ENCODE results near the gene U2AF2. TPM values are rescaled to one million over a fixed set of nuclear protein-coding genes. Genes with fewer than 3 reads are reported as not detected.

The U2AF2 gene
- total RNA-seq, 4 donors from 2014 or later = 78.8 to 149 (median 106) TPM

GRCh38 chr19:55695511-55696290, 40.9 kb downstream of the U2AF2 start:
- 85 to 90% methylated on average over 18 to 23 of the region's 23 CpGs for WGBS, 2 donors
- intact Hi-C loops (cut with DNase I; ENCODE audit: low total_unique reads) = no loop called here
- peak in 1 of 2 donors; percentile 72 for DNase-seq (ENCODE audit: low spot score in 2 of 2)
- no peak overlapping the region for H3K4me3 ChIP-seq (ENCODE audit: low read depth, poor library complexity, severe bottlenecking)
- TF ChIP-seq CTCF (IDR thresholded peaks at IDR 0.05) (no peak), POLR2A (IDR thresholded peaks at IDR 0.05) (no peak)

DNA sequence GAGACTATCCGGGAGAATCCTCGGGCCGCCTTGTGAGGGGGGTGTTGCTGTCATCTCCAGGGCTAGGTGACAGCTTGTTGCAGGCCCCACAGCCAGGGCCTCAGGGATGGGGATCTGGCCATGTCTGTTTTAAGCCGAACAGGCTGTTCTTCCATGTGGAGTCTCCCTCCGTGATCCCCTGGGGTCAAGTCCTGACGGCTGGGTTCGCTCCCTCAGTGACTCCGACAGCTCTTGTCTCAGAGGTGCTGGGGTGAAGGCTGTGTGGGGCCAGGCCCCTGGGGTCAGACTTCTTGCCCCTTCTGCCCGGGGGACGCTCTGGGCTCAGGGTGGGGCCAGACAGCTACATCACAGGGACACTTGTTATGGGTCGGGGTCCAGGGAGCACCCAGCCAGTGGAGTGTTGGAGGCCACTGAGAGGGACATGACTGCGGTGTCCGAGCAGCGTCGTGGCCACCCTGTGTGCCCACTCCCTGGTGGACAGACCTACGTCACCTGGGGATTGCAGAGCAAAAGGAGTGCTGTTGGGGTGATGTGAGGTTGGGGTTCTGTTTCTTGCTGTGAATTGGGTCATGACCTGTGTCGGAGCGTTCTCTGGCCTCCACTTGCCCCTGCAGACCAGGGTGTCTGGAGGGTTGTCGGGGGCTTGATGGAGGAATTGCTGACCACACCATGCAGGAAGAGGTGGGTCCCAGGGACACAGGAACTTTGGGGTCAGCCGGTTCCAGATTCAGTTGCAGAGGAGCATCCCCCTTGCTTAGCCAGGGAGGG, 41.6 kb downstream of the U2AF2 start:
- intact Hi-C loops (cut with DNase I; ENCODE audit: low total_unique reads) = no loop called here
- peak in 1 of 2 donors; percentile 64 for DNase-seq (ENCODE audit: low spot score in 2 of 2)
- H3K4me3 ChIP-seq (ENCODE audit: low read depth, poor library complexity, severe bottlenecking) = no peak overlapping the region
- TF ChIP-seq CTCF (IDR thresholded peaks at IDR 0.05) (no peak), POLR2A (IDR thresholded peaks at IDR 0.05) (no peak)
- 91 to 93% methylated on average over 19 to 20 of the region's 20 CpGs for WGBS, 2 donors

GRCh38 chr19:55697069-55697440, 42.2 kb downstream of the U2AF2 start:
- peak in 1 of 2 donors; percentile 68 for DNase-seq (ENCODE audit: low spot score in 2 of 2)
- no peak overlapping the region for H3K4me3 ChIP-seq (ENCODE audit: low read depth, poor library complexity, severe bottlenecking)
- 89 to 93% methylated on average over 8 to 12 of the region's 12 CpGs for WGBS, 2 donors
- TF ChIP-seq CTCF (IDR thresholded peaks at IDR 0.05) (no peak), POLR2A (IDR thresholded peaks at IDR 0.05) (no peak)
- intact Hi-C loops (cut with DNase I; ENCODE audit: low total_unique reads) = no loop called here

DNA sequence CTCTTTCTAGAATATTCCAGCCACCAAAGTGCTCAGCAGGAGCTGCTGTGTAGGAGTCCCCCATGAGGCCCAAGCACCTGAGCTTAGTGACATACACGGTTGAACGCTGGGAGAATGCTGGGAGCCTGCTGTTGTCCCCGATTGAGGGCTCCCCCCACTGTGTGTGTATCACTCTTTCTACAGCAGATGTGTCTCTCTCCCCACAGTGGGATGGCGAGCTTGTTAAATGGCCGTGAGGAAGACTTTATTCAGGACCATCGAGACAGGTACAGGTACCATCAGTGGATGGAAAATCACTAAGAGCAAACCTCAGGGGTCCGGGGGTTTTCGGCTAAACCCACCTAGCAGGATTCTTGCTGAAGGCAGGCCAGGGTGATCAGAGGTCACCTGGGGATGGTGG, 42.9 kb downstream of the U2AF2 start:
- intact Hi-C loops (cut with DNase I; ENCODE audit: low total_unique reads) = no loop called here
- WGBS, 2 donors = 91 to 96% methylated on average over 8 of the region's 8 CpGs
- DNase-seq (ENCODE audit: low spot score in 2 of 2) = peak in 1 of 2 donors; percentile 63
- H3K4me3 ChIP-seq (ENCODE audit: low read depth, poor library complexity, severe bottlenecking) = no peak overlapping the region
- no peak for TF ChIP-seq POLR2A (IDR thresholded peaks at IDR 0.05)
- TF ChIP-seq CTCF (IDR thresholded peaks at IDR 0.05) = no peak

DNA sequence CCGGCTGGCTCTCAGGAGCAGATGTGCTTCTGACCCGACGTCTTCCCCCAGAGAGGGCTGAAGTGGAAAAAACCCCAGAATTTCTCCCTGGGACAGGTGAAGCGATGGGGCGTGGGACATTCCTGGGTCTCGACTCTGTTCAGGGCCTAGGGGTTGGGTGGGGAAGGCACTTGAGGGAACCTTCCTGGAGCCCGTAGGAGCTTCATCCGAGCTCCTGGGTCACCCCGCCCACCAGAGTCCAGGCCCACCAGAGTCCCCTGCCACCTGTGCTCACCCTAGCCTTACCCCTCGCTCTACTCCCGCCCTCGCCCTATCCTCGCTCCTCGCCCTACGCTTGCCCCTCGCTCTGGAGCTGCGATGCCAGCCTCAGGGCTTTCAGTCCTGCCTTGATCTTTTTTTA, 43.4 kb downstream of the U2AF2 start:
- WGBS, 2 donors = 79 to 83% methylated on average over 15 to 17 of the region's 17 CpGs
- intact Hi-C loops (cut with DNase I; ENCODE audit: low total_unique reads) = no loop called here
- TF ChIP-seq CTCF (IDR thresholded peaks at IDR 0.05) (no peak), POLR2A (IDR thresholded peaks at IDR 0.05) (no peak)
- DNase-seq (ENCODE audit: low spot score in 2 of 2) = peak in 1 of 2 donors; percentile 60
- no peak overlapping the region for H3K4me3 ChIP-seq (ENCODE audit: low read depth, poor library complexity, severe bottlenecking)

All from lower leg skin (tissue), 4 donors.